Thyroid gland (tissue), 4 donors: ENCODE results near the gene AQR. TPM values are rescaled to one million over a fixed set of nuclear protein-coding genes. Genes with fewer than 3 reads are reported as not detected.

Experiments used
- DNase-seq, 2 donors: peaks; one replicate each; pipeline ENCODE4 v3.0.0-alpha.2; 2019
- H3K27ac ChIP-seq, 3 donors: fragments of 200-600 bp; sonication (generic); 1 replicate in 2 of 3; 2 replicates in 1 of 3; pipeline ENCODE4 v1.5.1; 2016 to 2019; ENCODE audit warnings: mild to moderate bottlenecking in 1 of 3, moderate library complexity in 1 of 3
- H3K27me3 ChIP-seq: fragments of 200-600 bp; sonication (generic); one replicate; pipeline ENCODE4 v1.5.1; 2019
- H3K36me3 ChIP-seq, 2 donors: fragments of 200-600 bp; sonication (generic); one replicate each; pipeline ENCODE4 v1.5.1; 2016 to 2019
- H3K4me1 ChIP-seq, 2 donors: fragments of 200-600 bp; sonication (generic); one replicate each; pipeline ENCODE4 v1.5.1; 2017 to 2019
- H3K4me3 ChIP-seq, 3 donors: fragments of 200-600 bp; sonication (generic); replicated peaks in 1 of 3; 1 replicate in 2 of 3; 2 replicates in 1 of 3; pipeline ENCODE4 v1.5.1; 2016; ENCODE audit warnings: mild to moderate bottlenecking in 1 of 3
- H3K9me3 ChIP-seq: fragments of 200-600 bp; sonication (generic); one replicate; pipeline ENCODE4 v1.5.1; 2017
- CTCF ChIP-seq, 6 experiments: fragments of 200-600 bp in 3 of 6; fragments of 450-650 bp in 3 of 6; sonication (generic) in 3 of 6; IDR thresholded peaks; one replicate each; pipeline ENCODE4 v1.5.1; 2016 to 2019; ENCODE audit warnings: antibody characterized with exemption in 6 of 6, mild to moderate bottlenecking in 2 of 6, inconsistent platforms in 1 of 6, moderate library complexity in 1 of 6
- POLR2A ChIP-seq, 2 donors: fragments of 450-650 bp; IDR thresholded peaks; one replicate each; pipeline ENCODE4 v1.6.1; 2017; ENCODE audit warnings: antibody characterized with exemption in 2 of 2, mild to moderate bottlenecking in 2 of 2, moderate library complexity in 1 of 2
- WGBS, 2 donors: methylation state at CpG; one replicate each; pipeline ENCODE4 v1.1.5; 2017; 5-methylcytosine and 5-hydroxymethylcytosine counted together
- intact Hi-C: fragments of 100-400 bp; cut with DNase I; formaldehyde crosslinking; loops from one replicate; pipeline ENCODE4 v1.15.1; 2023
- total RNA-seq, 4 donors: library from RNA; depleted of rRNA; stranded (reverse); fragments of >200 nt; gene quantifications; one replicate each; pipeline ENCODE4 v1.2.3, GENCODE V29; 2016

Gene AQR
- total RNA-seq, 4 donors from 2014 or later: 27.9 to 40.3 (median 37.8) TPM

GRCh38 chr15:34804113-34804512, 165.4 kb downstream of the AQR start:
- Histone ChIP-seq H3K4me3 (no peak overlapping the region), H3K27ac (no peak overlapping the region), H3K36me3 (no peaks in the 10 kb centered on the region), H3K9me3 (no peaks in the 10 kb centered on the region), H3K4me1 (peaks cover 5 to 11% of the 10 kb centered on the region in 2 donors), H3K27me3 (no peaks in the 10 kb centered on the region)
- intact Hi-C loops: no loop called here
- no peak for DNase-seq
- TF ChIP-seq CTCF (IDR thresholded peaks at IDR 0.05): no peak
- TF ChIP-seq POLR2A (IDR thresholded peaks at IDR 0.05): no peak
- WGBS, 2 donors: 87 to 89% methylated on average over 2 of the region's 2 CpGs

GRCh38 chr15:34802803-34803750, 166.5 kb downstream of the AQR start:
- Histone ChIP-seq H3K27me3 (no peaks in the 10 kb centered on the region), H3K36me3 (no peaks in the 10 kb centered on the region), H3K4me1 (peaks cover 7 to 11% of the 10 kb centered on the region in 2 donors), H3K27ac (no peak overlapping the region), H3K9me3 (no peaks in the 10 kb centered on the region), H3K4me3 (no peak overlapping the region)
- intact Hi-C loops: no loop called here
- TF ChIP-seq POLR2A (IDR thresholded peaks at IDR 0.05) (no peak), CTCF (IDR thresholded peaks at IDR 0.05) (no peak)
- DNase-seq: no peak
- 52 to 61% methylated on average over 7 of the region's 7 CpGs for WGBS, 2 donors

GRCh38 chr15:34802371-34802770, 167.2 kb downstream of the AQR start:
- TF ChIP-seq CTCF (IDR thresholded peaks at IDR 0.05) (no peak), POLR2A (IDR thresholded peaks at IDR 0.05) (no peak)
- Histone ChIP-seq H3K4me3 (no peak overlapping the region), H3K4me1 (peaks cover 7 to 11% of the 10 kb centered on the region in 2 donors), H3K27me3 (no peaks in the 10 kb centered on the region), H3K27ac (no peak overlapping the region), H3K36me3 (no peaks in the 10 kb centered on the region), H3K9me3 (no peaks in the 10 kb centered on the region)
- no peak for DNase-seq
- intact Hi-C loops: no loop called here
- 91 to 96% methylated on average over 1 of the region's 1 CpG for WGBS, 2 donors

Other genes starting within 250 kb of the AQR start
- not detected for gene GJD2, start 214.7 kb downstream of the AQR start, total RNA-seq
- gene ACTC1, start 174.2 kb downstream of the AQR start, total RNA-seq: 1 to 10 TPM in 3 of 4 donors, under 1 TPM in 1; 0.11 to 1.2 (median 1.1) TPM
- 10 to 100 TPM; 52.0 to 97.2 (median 74.4) TPM for gene ZNF770, start 18.5 kb upstream of the AQR start, total RNA-seq
- gene NANOGP8, start 115.6 kb upstream of the AQR start, total RNA-seq: 1 to 10 TPM in 3 of 4 donors, under 1 TPM in 1; 0.81 to 3.2 (median 2.6) TPM